ENCODE data around the gene ABTB2.

GRCh38 chr11:34198523-34198922 lies 159.3 kb downstream of the ABTB2 start:
- TF ChIP-seq CTCF (IDR thresholded peaks at IDR 0.05), result no peak
- TF ChIP-seq REST (IDR thresholded peaks at IDR 0.05), result no peak
- TF ChIP-seq KDM5A (IDR thresholded peaks at IDR 0.05), result no peak
- TF ChIP-seq BHLHE40 (IDR thresholded peaks at IDR 0.05; ENCODE audit: low read depth, low read length), result no peak

All from A549 (cell line).